Ectodermal cell (in vitro differentiated cells): ENCODE data around the gene WDR54.
"Not testable (repeated sequence)": the region's sequence is repeated elsewhere in the genome, so short reads cannot be mapped to it uniquely, and the experiment has no call there.

ENCODE experiments used
- H3K27ac ChIP-seq: 2 replicates; pipeline ENCODE4 v1.7.0; 2013; ENCODE audit warnings: mild to moderate bottlenecking, low read depth, low read length; ENCODE audit not compliant: insufficient read depth, poor library complexity, severe bottlenecking
- H3K27me3 ChIP-seq: 2 replicates; pipeline ENCODE4 v1.7.0; 2013; ENCODE audit warnings: mild to moderate bottlenecking, low read length; ENCODE audit not compliant: insufficient read depth, control insufficient read depth, poor library complexity, severe bottlenecking
- H3K36me3 ChIP-seq: one replicate; pipeline ENCODE4 v1.7.0; 2013; ENCODE audit warnings: low read length; ENCODE audit not compliant: control insufficient read depth, insufficient read depth
- H3K4me1 ChIP-seq: one replicate; pipeline ENCODE4 v1.7.0; 2013; ENCODE audit warnings: low read length; ENCODE audit not compliant: control insufficient read depth, insufficient read depth
- H3K4me3 ChIP-seq: 2 replicates; pipeline ENCODE4 v1.7.0; 2013; ENCODE audit warnings: low read depth, low read length, control low read depth; ENCODE audit not compliant: insufficient read depth
- H3K9me3 ChIP-seq: 2 replicates; pipeline ENCODE4 v1.7.0; 2013; ENCODE audit warnings: mild to moderate bottlenecking, low read length, moderate library complexity; ENCODE audit not compliant: control insufficient read depth
- WGBS, 2 experiments: methylation state at CpG; one replicate each; pipeline ENCODE4 v1.1.7; 2013; ENCODE audit warnings: missing lambda C conversion rate in 2 of 2; 5-methylcytosine and 5-hydroxymethylcytosine counted together

WDR54 gene

GRCh38 chr2:74462054-74462785, 40.7 kb downstream of the WDR54 start:
- Histone ChIP-seq H3K9me3 (no peaks in the 10 kb centered on the region), H3K4me3 (no peak overlapping the region), H3K4me1 (peaks cover 5% of the 10 kb centered on the region), H3K36me3 (peaks cover 8% of the 10 kb centered on the region), H3K27ac (no peak overlapping the region), H3K27me3 (no peaks in the 10 kb centered on the region)
- 96% methylated on average over 20 of the region's 20 CpGs for WGBS, 2 experiments

DNA sequence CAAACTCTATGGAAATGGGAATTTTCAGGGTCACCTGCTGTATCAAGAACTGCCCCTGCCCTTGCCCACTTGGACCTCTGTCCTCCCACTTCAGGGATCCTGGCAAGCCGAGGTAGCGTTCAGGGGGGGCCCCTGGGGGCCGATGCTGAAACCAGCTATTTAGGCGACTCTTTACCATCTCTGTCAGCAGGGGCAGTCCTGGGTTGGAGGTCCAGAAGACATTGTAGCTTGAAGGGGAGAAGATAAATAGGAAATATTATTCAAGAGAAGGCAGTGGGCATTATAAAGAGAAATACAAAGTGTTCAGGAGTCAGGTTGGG, 41.2 kb downstream of the WDR54 start:
- WGBS, 2 experiments = 92 to 97% methylated on average over 4 of the region's 4 CpGs
- H3K4me1 ChIP-seq = peaks cover 5% of the 10 kb centered on the region
- no peak overlapping the region for H3K27ac ChIP-seq
- no peaks in the 10 kb centered on the region for H3K27me3 ChIP-seq
- H3K36me3 ChIP-seq = peaks cover 8% of the 10 kb centered on the region
- no peak overlapping the region for H3K4me3 ChIP-seq
- no peaks in the 10 kb centered on the region for H3K9me3 ChIP-seq

DNA sequence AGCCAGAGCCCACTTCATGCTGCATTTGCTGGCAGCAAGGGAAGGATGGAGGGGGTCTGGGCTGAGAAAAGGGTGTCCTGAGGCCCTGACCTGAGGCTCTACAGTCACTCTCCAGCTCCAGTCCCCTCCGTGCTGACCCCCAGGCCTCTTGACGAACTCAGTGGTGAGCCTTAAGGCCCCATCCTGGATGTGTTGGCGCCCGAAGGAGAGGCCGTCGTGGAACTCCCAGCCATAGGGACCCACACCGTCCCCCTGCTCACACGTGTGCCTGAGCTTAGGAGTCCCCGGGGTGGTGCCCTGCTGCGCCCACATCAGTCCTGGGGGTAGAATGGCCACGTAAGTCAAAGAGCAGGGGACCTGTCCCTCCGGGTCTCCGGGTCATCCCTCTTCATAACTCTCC, 42.9 kb downstream of the WDR54 start:
- peak overlapping the region; percentile 81 for H3K4me3 ChIP-seq
- H3K9me3 ChIP-seq = no peaks in the 10 kb centered on the region
- peaks cover 8% of the 10 kb centered on the region for H3K36me3 ChIP-seq
- no peak overlapping the region for H3K27ac ChIP-seq
- H3K4me1 ChIP-seq = peaks cover 5% of the 10 kb centered on the region
- H3K27me3 ChIP-seq = no peaks in the 10 kb centered on the region
- 15% methylated on average over 13 of the region's 13 CpGs for WGBS, 2 experiments

- H3K4me1 ChIP-seq = peaks cover 13% of the 10 kb centered on the region
- not testable (repeated sequence) for H3K4me3 ChIP-seq, H3K9me3 ChIP-seq, H3K27ac ChIP-seq, H3K27me3 ChIP-seq
- 93 to 94% methylated on average over 11 to 12 of the region's 12 CpGs for WGBS, 2 experiments
- peaks cover 15% of the 10 kb centered on the region for H3K36me3 ChIP-seq
Measured at GRCh38 chr2:74470742-74471141, 49.2 kb downstream of the WDR54 start.

- no peaks in the 10 kb centered on the region for H3K9me3 ChIP-seq
- peak overlapping the region; percentile 79 for H3K27ac ChIP-seq
- H3K4me1 ChIP-seq = peaks cover 13% of the 10 kb centered on the region
- H3K4me3 ChIP-seq = peak overlapping the region; percentile 94
- WGBS, 2 experiments = 73 to 80% methylated on average over 16 of the region's 16 CpGs
- no peaks in the 10 kb centered on the region for H3K27me3 ChIP-seq
- peaks cover 15% of the 10 kb centered on the region for H3K36me3 ChIP-seq
Measured at GRCh38 chr2:74471332-74472065, 50.0 kb downstream of the WDR54 start.

DNA sequence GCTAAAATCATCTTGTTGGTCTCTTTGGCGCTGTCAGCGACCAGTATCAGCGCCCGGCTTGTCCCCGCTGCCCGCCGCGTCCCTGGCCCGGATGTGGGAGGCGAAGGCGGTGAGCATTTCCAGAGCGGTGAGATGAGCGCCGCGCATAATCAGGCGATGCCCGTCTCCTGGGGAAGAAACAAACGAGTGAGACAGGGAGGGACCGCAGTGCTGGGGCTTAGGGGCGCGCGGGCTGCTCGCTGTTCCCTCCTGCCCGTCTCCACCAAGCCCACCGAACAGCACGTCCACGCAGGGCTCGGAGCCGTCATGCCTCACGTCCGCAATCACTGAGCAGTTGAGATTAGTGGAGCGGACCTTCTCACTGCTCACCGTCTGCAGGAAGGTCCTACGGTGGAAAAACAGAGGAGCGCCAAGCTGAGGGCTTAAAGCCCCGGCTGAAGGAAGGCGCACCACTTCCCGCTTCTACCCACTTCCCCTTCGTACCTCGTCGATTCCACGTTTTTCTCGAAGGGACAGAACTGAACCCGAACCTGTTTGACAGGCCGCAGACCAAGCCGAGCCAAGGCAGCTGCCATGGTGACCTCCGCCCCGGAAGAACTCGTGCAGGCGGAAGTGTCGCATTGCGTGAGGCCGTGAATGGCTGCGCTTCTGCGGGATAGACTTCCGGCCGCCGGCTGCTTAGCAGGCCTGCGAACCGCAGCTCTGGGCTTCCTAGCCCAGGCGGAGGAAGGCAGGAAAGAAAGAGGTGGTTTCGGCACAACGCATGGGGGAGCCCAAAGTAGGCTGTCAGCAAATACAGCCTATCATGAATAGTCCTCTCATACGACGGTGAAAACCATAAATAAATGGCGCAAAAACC, 50.8 kb downstream of the WDR54 start, which contains the start of gene MRPL53:
Gene MRPL53, minus strand, starts transcription at position 595 of the 859 bp plus-strand sequence. Its CDS starts 20 bp downstream, at position 575.
- peak within 1 kb of the TSS; percentile 94 for H3K4me3 ChIP-seq
- no peaks in the 10 kb centered on the region for H3K27me3 ChIP-seq
- peaks cover 13% of the 10 kb centered on the region for H3K4me1 ChIP-seq
- peaks cover 15% of the 10 kb centered on the region for H3K36me3 ChIP-seq
- H3K9me3 ChIP-seq = no peaks in the 10 kb centered on the region
- 2 to 3% methylated on average over 66 of the region's 66 CpGs for WGBS, 2 experiments
- H3K27ac ChIP-seq = peak within 1 kb of the TSS; percentile 79

GRCh38 chr2:74472945-74473258, 51.4 kb downstream of the WDR54 start:
- Histone ChIP-seq H3K27ac (peak overlapping the region; percentile 74), H3K4me3 (peak overlapping the region; percentile 94), H3K4me1 (peaks cover 13% of the 10 kb centered on the region), H3K27me3 (no peaks in the 10 kb centered on the region), H3K9me3 (no peaks in the 10 kb centered on the region), H3K36me3 (peaks cover 15% of the 10 kb centered on the region)
- WGBS, 2 experiments = 45 to 46% methylated on average over 7 of the region's 7 CpGs

DNA sequence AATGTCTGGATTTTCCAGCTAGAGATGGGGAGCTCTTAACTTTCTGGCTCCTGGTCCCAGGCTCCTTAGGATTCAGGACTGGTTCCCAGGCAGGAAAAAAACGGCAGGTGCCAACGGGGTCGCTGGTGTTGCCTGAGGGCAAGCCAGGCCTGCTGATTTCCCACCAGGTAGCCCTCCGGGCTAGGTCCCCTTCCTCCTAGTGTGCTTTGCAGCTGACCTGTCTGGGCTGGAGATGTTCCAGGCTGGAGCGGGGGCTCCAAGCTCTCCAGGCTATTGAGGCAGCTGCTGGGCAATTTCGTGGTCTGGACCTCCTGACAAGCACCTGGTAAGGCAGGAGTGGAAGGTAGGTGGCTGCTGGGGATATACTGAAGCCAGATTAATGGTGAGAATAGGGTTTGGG, 53.0 kb downstream of the WDR54 start:
- no peaks in the 10 kb centered on the region for H3K9me3 ChIP-seq
- peaks cover 15% of the 10 kb centered on the region for H3K36me3 ChIP-seq
- H3K4me1 ChIP-seq = peaks cover 13% of the 10 kb centered on the region
- WGBS, 2 experiments = 94 to 95% methylated on average over 6 of the region's 6 CpGs
- no peak overlapping the region for H3K4me3 ChIP-seq
- H3K27ac ChIP-seq = no peak overlapping the region
- H3K27me3 ChIP-seq = no peaks in the 10 kb centered on the region

DNA sequence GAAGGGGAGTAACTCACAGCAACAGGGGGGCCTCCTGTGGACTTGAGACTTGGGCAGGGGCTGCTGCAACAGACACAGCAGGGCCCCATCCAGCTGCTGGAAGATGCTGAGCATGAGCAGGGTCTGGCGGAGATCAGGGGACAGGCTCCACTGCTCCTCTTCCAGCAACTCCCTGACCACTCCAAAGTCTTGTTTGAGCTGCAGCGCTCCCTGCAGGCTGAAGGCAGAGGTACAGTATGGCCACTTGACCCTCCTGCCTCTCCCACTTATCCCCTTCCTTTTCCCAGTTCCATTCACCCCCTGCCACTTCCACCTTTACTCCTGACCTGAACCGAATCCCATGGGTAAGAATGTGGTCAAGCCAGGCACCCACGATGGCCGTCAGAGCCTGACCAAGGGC, 53.4 kb downstream of the WDR54 start:
- no peak overlapping the region for H3K27ac ChIP-seq
- WGBS, 2 experiments = 88 to 90% methylated on average over 5 of the region's 5 CpGs
- H3K36me3 ChIP-seq = peaks cover 15% of the 10 kb centered on the region
- H3K9me3 ChIP-seq = no peaks in the 10 kb centered on the region
- H3K4me1 ChIP-seq = peaks cover 13% of the 10 kb centered on the region
- no peaks in the 10 kb centered on the region for H3K27me3 ChIP-seq
- H3K4me3 ChIP-seq = no peak overlapping the region
